ENCODE data around the gene MEGF9.

MEGF9 gene

GRCh38 chr9:120690372-120690771 lies 23.9 kb downstream of the MEGF9 start:
- DNase-seq (ENCODE audit: low spot score), result no peak
- TF ChIP-seq CTCF (IDR thresholded peaks at IDR 0.05; ENCODE audit: extremely low read depth, insufficient read depth, missing control alignments), result no peak
- in situ Hi-C loops (cut with MboI; ENCODE audit: low pct_unique_long_range_greater_than_20kb, low sequenced_read_pairs, unreplicated experiment), result no loop called here

- no peak for TF ChIP-seq CTCF (IDR thresholded peaks at IDR 0.05; ENCODE audit: extremely low read depth, insufficient read depth, missing control alignments)
- in situ Hi-C loops (cut with MboI; ENCODE audit: low pct_unique_long_range_greater_than_20kb, low sequenced_read_pairs, unreplicated experiment), result no loop called here
- DNase-seq (ENCODE audit: low spot score), result no peak
Observed at GRCh38 chr9:120689860-120690259, 24.4 kb downstream of the MEGF9 start.

- in situ Hi-C loops (cut with MboI; ENCODE audit: low pct_unique_long_range_greater_than_20kb, low sequenced_read_pairs, unreplicated experiment), result no loop called here
- DNase-seq (ENCODE audit: low spot score), result no peak
- no peak for TF ChIP-seq CTCF (IDR thresholded peaks at IDR 0.05; ENCODE audit: extremely low read depth, insufficient read depth, missing control alignments)
Observed at GRCh38 chr9:120688758-120689157, 25.5 kb downstream of the MEGF9 start.

- in situ Hi-C loops (cut with MboI; ENCODE audit: low pct_unique_long_range_greater_than_20kb, low sequenced_read_pairs, unreplicated experiment), result no loop called here
- DNase-seq (ENCODE audit: low spot score), result no peak
Observed at GRCh38 chr9:120683150-120683549, 31.1 kb downstream of the MEGF9 start.

GRCh38 chr9:120681121-120681520 lies 33.1 kb downstream of the MEGF9 start:
- in situ Hi-C loops (cut with MboI; ENCODE audit: low pct_unique_long_range_greater_than_20kb, low sequenced_read_pairs, unreplicated experiment), result no loop called here
- DNase-seq (ENCODE audit: low spot score), result no peak
- TF ChIP-seq CTCF (IDR thresholded peaks at IDR 0.05; ENCODE audit: extremely low read depth, insufficient read depth, missing control alignments), result no peak

More at GRCh38 chr9:120683150-120683549, 31.1 kb downstream of the MEGF9 start:
- no peak for TF ChIP-seq CTCF (IDR thresholded peaks at IDR 0.05; ENCODE audit: extremely low read depth, insufficient read depth, missing control alignments)

- in situ Hi-C loops (cut with MboI; ENCODE audit: low pct_unique_long_range_greater_than_20kb, low sequenced_read_pairs, unreplicated experiment), result no loop called here
- DNase-seq (ENCODE audit: low spot score), result no peak
- TF ChIP-seq CTCF (IDR thresholded peaks at IDR 0.05; ENCODE audit: extremely low read depth, insufficient read depth, missing control alignments), result no peak
Observed at GRCh38 chr9:120680579-120680978, 33.7 kb downstream of the MEGF9 start.

GRCh38 chr9:120680161-120680560 lies 34.1 kb downstream of the MEGF9 start:
- no peak for TF ChIP-seq CTCF (IDR thresholded peaks at IDR 0.05; ENCODE audit: extremely low read depth, insufficient read depth, missing control alignments)
- in situ Hi-C loops (cut with MboI; ENCODE audit: low pct_unique_long_range_greater_than_20kb, low sequenced_read_pairs, unreplicated experiment), result no loop called here
- no peak for DNase-seq (ENCODE audit: low spot score)

Measured in GM13977 (cell line).